Osteoblast (primary cell): ENCODE measurements around the gene CELA1. TPM values are rescaled to one million over a fixed set of nuclear protein-coding genes. Genes with fewer than 3 reads are reported as not detected.
"Not testable (repeated sequence)": the region's sequence is repeated elsewhere in the genome, so short reads cannot be mapped to it uniquely, and the experiment has no call there.

Experiments used
- DNase-seq: peaks from one replicate; pipeline ENCODE4 v3.0.0; 2011; ENCODE audit warnings: low spot score, mixed read lengths; ENCODE audit not compliant: insufficient read length; ENCODE audit errors: missing footprints
- H2AFZ ChIP-seq: 2 replicates; pipeline ENCODE4 v1.6.0; 2011; ENCODE audit warnings: mild to moderate bottlenecking, low read length
- H3K27ac ChIP-seq: 2 replicates; pipeline ENCODE4 v1.5.1; 2011; ENCODE audit warnings: mild to moderate bottlenecking, low read depth, low read length, moderate library complexity
- H3K27me3 ChIP-seq: 2 replicates; pipeline ENCODE4 v1.6.0; 2012; ENCODE audit warnings: mild to moderate bottlenecking, control low read depth, inconsistent platforms, low read length, moderate library complexity; ENCODE audit not compliant: insufficient read depth
- H3K36me3 ChIP-seq: 2 replicates; pipeline ENCODE4 v1.5.1; 2011; ENCODE audit warnings: mild to moderate bottlenecking, low read length, control low read depth, moderate library complexity; ENCODE audit not compliant: insufficient read depth
- H3K4me1 ChIP-seq: 2 replicates; pipeline ENCODE4 v1.5.1; 2011; ENCODE audit warnings: mild to moderate bottlenecking, low read length, control low read depth, moderate library complexity; ENCODE audit not compliant: insufficient read depth
- H3K4me2 ChIP-seq: 2 replicates; pipeline ENCODE4 v1.6.0; 2011; ENCODE audit warnings: mild to moderate bottlenecking, low read length; ENCODE audit not compliant: insufficient read depth
- H3K4me3 ChIP-seq: fragments of 200-600 bp; sonication (generic); 3 replicates; pipeline ENCODE4 v1.5.1; 2012; ENCODE audit warnings: mild to moderate bottlenecking, low read length, inconsistent platforms; ENCODE audit not compliant: insufficient read depth
- H3K79me2 ChIP-seq: 2 replicates; pipeline ENCODE4 v1.6.0; 2012; ENCODE audit warnings: mild to moderate bottlenecking, low read length, control low read depth, inconsistent platforms; ENCODE audit not compliant: insufficient read depth
- H3K9me3 ChIP-seq: 2 replicates; pipeline ENCODE4 v1.5.1; 2011; ENCODE audit warnings: low read depth, low read length, control low read depth
- H4K20me1 ChIP-seq: 2 replicates; pipeline ENCODE4 v1.6.0; 2012; ENCODE audit warnings: mild to moderate bottlenecking, low read length, control low read depth; ENCODE audit not compliant: insufficient read depth
- CTCF ChIP-seq: IDR thresholded peaks from 2 replicates; pipeline ENCODE4 v1.5.1; 2011; ENCODE audit warnings: mild to moderate bottlenecking, low read depth, low read length, moderate library complexity; ENCODE audit errors: extremely low read depth
- total RNA-seq: library from RNA; depleted of rRNA; stranded (reverse); fragments of >200 nt; gene quantifications from 2 replicates; pipeline ENCODE4 v1.2.3, GENCODE V29; 2012

Gene CELA1
- total RNA-seq, 1 donor, result not detected

GRCh38 chr12:51311389-51311788, 35.1 kb downstream of the CELA1 start:
- no peaks in the 10 kb centered on the region for H3K27me3 ChIP-seq
- H4K20me1 ChIP-seq, result no peaks in the 10 kb centered on the region
- no peaks in the 10 kb centered on the region for H3K79me2 ChIP-seq
- H3K4me3 ChIP-seq, result no peak overlapping the region
- H3K36me3 ChIP-seq, result no peaks in the 10 kb centered on the region
- H3K4me1 ChIP-seq, result peaks cover 17% of the 10 kb centered on the region
- H2AFZ ChIP-seq, result no peak overlapping the region
- TF ChIP-seq CTCF, result no peak
- no peaks in the 10 kb centered on the region for H3K9me3 ChIP-seq
- H3K27ac ChIP-seq, result no peak overlapping the region
- no peak for DNase-seq
- no peak overlapping the region for H3K4me2 ChIP-seq

GRCh38 chr12:51307655-51308593, 38.6 kb downstream of the CELA1 start:
- DNase-seq, result peak; percentile 93
- no peaks in the 10 kb centered on the region for H3K9me3 ChIP-seq
- H3K79me2 ChIP-seq, result no peaks in the 10 kb centered on the region
- no peaks in the 10 kb centered on the region for H3K27me3 ChIP-seq
- H3K36me3 ChIP-seq, result no peaks in the 10 kb centered on the region
- H3K27ac ChIP-seq, result peak overlapping the region; percentile 70
- H3K4me2 ChIP-seq, result peak overlapping the region; percentile 65
- H3K4me1 ChIP-seq, result peaks cover 17% of the 10 kb centered on the region
- peak overlapping the region; percentile 28 for H2AFZ ChIP-seq
- TF ChIP-seq CTCF, result no peak
- H3K4me3 ChIP-seq, result no peak overlapping the region
- no peaks in the 10 kb centered on the region for H4K20me1 ChIP-seq

- DNase-seq, result no peak
- H4K20me1 ChIP-seq, result no peaks in the 10 kb centered on the region
- TF ChIP-seq CTCF, result no peak
Measured at GRCh38 chr12:51306507-51306906, 40.0 kb downstream of the CELA1 start.

GRCh38 chr12:51300768-51301167, 45.7 kb downstream of the CELA1 start:
- not testable (repeated sequence) for DNase-seq, H3K9me3 ChIP-seq, H3K4me1 ChIP-seq, H4K20me1 ChIP-seq, H3K79me2 ChIP-seq, H3K27ac ChIP-seq, H3K4me2 ChIP-seq, H3K36me3 ChIP-seq, H3K27me3 ChIP-seq, H3K4me3 ChIP-seq
- peak overlapping the region; percentile 63 for H2AFZ ChIP-seq

More at GRCh38 chr12:51306507-51306906, 40.0 kb downstream of the CELA1 start:
- Histone ChIP-seq H3K4me2 (no peak overlapping the region), H3K79me2 (no peaks in the 10 kb centered on the region), H3K36me3 (no peaks in the 10 kb centered on the region), H3K27me3 (no peaks in the 10 kb centered on the region), H3K4me1 (peaks cover 17% of the 10 kb centered on the region), H3K4me3 (no peak overlapping the region), H3K9me3 (no peaks in the 10 kb centered on the region), H3K27ac (no peak overlapping the region), H2AFZ (no peak overlapping the region)
